Erythroblast (primary cell): ENCODE results near the gene PHACTR3.

Experiments
- GATA1 ChIP-seq: IDR thresholded peaks from 2 replicates; pipeline ENCODE4 v1.6.1; 2011; ENCODE audit warnings: low read depth, mild to moderate bottlenecking, control low read depth, low read length, moderate library complexity
- POLR2A ChIP-seq: IDR thresholded peaks from 2 replicates; pipeline ENCODE4 v1.6.1; 2011; ENCODE audit warnings: mild to moderate bottlenecking, low read length

DNA sequence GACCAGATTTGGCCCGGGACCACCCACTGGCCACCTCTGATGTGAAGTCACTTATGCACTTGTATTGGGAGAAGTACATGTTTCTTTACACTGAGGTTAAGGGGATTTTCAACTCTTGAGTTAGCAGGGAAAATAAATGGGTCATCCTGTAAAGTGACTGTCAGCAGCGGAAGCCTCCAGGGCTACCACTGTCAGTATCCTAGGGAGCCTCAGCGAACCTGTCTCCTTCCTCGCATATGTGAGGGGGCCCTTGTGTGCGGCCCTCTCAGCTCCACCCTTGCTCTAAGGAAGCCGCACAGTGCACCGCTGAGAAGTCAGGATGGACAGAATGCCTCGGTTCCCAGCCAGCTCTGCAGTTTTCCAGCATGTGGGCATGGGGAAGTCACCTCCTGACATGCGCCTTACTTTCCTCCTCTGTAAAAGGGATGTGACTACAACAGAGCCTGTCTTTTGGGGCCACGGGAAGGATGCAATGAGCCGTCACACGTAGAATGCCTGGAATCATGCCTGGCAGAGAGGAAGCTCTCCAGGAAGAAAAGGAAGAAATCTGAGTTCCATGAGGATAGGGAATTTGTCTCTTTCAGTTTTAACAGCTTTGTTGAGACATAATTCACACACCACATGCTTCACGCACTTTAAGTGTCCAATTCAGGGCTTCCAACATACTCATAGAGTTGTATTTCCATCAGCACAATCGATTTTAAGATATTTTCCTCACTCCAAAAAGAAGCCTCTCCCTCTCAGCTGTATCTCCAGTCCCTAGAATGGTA, 213.7 kb downstream of the PHACTR3 start:
- TF ChIP-seq POLR2A (no peak), GATA1 (no peak)
